Hippocampal formation (tissue), 2 donors: Measurements from ENCODE around the gene TSPAN9.
"Not testable (repeated sequence)": the region's sequence is repeated elsewhere in the genome, so short reads cannot be mapped to it uniquely, and the experiment has no call there.

Experiments
- DNase-seq, 2 donors: peaks; one replicate each; lab custom pipeline; 2025; lab: John Stamatoyannopoulos, UW

TSPAN9 gene

DNA sequence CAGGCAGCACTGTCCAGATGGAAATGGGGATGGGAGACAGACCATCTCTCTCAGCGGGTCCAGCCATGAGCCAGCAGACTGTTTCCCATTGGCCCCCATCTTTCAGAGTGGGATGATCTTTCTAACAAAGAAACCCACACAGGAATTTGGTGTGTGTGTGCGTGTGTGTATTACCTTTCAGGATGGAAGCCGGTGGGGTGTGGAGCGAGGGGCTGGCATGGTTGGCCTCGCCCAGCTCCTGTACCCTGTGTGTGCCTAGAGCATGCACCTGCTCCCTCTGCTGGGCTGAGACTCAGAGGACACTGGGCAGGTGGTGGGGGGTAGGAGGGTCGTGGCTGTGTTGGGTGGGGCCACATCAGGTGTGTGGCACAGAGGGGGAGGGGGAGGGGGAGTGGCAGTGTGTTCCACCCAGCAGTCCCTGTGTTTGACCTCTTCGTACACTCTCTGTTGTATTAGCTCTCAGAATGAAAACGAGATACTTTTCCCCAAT lies 33.0 kb upstream of the TSPAN9 start:
- no peak for DNase-seq

DNA sequence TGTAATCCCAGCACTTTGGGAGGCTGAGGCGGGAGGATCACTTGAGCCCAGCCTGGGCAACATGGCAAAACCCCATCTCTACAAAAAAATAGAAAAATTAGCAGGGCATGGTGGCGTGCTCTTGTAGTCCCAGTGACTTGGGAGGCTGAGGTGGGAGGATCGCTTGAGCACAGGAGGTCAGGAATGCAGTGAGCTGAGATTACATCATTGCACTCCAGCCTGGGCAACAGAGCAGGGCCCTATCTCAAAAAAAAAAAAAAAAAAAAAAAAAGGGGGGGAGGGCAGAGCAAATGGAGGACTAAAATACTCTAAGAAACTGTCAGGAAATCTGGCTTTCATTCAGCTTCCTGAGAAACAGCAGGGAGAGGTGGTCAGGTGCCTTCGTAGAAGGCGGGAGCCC lies 31.7 kb upstream of the TSPAN9 start:
- DNase-seq: no peak

GRCh38 chr12:3045989-3046388 lies 31.2 kb upstream of the TSPAN9 start:
- DNase-seq: no peak

- no peak for DNase-seq
These were observed 30.6 kb upstream of the TSPAN9 start for GRCh38 chr12:3046441-3047200.

DNA sequence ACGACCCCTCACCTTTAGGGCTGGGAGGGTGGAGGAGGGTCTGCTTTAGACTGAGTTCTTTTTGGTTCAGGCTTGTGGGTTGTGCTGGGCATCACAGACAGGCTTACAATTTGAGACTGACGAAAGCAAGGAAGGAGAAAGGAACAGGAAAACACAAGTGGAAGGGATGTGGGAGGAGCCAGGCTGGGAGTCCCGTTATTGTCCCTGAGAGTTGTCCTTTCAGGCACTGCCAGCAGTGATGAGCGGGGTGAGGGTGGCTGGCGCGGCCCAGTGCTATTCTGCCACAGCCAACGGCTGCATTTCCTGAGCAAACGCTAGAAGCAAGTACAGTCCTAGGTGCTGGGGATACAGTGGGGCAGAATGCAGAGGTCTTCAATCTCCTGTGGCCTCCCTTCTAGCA lies 29.2 kb upstream of the TSPAN9 start:
- no peak for DNase-seq

GRCh38 chr12:3048540-3048939 lies 28.6 kb upstream of the TSPAN9 start:
- DNase-seq: no peak

DNA sequence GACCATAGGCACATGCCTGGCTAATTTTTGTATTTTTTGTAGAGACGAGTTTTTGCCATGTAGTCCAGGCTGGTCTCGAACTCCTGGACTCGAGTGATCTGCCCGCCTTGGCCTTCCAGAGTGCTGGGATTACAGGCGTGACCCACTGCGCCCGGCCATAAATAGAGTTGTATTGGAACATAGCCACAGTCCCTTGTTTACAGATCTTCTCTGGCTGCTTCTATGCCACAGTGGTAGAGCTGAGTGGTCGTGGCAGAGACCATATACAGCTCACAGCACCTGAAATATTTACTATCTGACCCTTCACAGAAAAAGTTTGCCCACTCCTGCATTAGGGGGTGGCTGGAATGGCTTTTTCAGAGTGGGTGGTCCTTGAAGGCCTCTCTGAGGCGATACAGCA lies 28.0 kb upstream of the TSPAN9 start:
- DNase-seq: no peak

GRCh38 chr12:3049611-3050249 lies 27.4 kb upstream of the TSPAN9 start:
- no peak for DNase-seq

DNA sequence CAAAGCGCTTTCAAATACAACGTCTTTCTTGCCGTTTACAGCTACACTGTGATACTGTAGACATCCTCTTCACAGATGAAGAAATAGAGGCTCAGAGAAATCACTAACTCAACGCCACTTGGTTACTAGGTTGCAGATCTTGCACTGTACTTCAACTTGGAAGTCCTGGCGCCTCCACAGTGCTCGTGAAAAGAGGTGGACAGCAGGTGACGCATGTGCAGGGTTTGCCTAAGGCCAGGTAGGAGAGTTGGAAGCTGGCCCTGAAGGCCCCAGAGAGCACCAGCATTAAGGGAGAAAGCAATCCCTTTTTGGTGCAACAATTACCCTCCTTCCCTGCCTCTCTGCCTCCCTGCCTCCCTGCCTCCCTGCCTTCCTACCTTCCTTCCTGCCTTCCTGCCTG lies 22.8 kb upstream of the TSPAN9 start:
- DNase-seq: no peak

GRCh38 chr12:3055026-3055703 lies 22.0 kb upstream of the TSPAN9 start:
- DNase-seq: no peak

- no peak for DNase-seq
These were observed 21.3 kb upstream of the TSPAN9 start for GRCh38 chr12:3055704-3056467.

DNA sequence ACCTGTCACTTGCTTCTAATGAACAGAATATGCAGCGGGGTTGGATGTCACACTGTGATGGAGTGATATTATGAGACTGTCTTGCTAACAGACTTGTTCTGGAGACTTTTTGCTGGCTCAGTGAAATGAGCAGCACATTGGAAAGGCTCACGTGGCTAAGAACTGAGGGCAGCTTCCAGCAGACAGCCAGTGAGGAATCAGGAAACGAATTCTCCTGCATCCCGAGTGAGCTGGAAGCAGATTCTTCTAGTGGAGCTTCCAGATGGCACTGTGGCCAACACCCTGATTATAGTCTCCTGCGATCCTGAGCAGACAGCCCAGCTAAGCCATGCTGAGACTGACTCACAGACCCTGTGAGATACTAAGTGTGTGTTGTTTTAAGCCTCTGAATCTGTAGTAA lies 16.1 kb upstream of the TSPAN9 start:
- DNase-seq: no peak

- no peak for DNase-seq
These were observed 15.5 kb upstream of the TSPAN9 start for GRCh38 chr12:3061501-3062215.

DNA sequence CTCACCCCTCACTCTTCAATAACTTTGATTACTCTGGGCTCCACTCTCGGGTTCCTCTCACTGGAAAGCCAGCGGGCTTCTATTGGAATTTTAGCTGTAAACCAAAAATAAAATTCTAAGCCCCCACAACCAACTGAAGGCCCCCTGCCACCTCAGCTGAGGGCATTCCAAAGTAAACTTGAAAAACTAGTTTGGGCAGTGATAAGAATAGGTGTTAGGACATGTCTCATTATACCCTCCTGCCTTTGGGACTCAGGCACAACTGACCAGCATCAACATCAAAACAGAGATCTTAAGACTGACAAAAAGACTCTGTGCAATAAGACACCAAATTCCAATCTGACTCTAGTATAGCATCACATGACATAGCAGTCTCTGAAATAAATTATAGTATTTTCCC lies 11.9 kb upstream of the TSPAN9 start:
- DNase-seq: no peak

DNA sequence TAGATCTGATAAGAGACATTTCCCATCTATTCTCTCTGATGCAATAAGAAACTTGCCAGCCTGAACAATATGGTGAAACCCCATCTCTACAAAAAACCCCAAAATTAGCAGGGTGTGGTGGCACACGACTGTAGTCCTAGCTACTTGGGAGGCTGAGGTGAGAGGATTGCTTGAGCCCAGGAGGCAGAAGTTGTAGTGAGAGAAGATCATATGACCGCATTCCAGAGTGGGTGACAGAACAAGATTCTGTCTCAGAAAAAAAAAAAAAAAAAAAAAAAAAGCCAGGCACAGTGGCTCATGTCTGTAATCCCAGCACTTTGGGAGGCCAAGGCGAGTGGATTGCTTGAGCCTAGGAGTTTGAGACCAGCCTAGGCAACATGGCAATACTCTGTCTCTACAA lies 11.3 kb upstream of the TSPAN9 start:
- not testable (repeated sequence) for DNase-seq

DNA sequence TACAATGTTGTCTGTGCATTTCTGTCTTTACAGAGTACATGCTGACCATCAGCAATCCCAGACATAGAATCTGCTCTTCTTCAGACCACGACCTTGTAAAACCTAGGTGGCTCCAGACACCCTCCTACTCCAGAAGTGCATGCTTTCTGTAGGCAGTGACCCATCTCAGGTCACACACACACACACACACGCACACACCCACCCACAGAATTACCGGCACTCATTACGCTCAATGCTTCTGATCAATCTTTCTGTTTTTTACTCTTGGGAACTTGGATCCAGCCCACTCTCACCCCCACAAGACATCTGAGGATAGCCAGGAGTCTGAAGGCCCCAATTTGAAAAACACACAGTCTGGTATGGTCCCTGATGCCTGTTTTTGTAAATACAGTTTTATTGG lies 7.5 kb upstream of the TSPAN9 start:
- DNase-seq: no peak

DNA sequence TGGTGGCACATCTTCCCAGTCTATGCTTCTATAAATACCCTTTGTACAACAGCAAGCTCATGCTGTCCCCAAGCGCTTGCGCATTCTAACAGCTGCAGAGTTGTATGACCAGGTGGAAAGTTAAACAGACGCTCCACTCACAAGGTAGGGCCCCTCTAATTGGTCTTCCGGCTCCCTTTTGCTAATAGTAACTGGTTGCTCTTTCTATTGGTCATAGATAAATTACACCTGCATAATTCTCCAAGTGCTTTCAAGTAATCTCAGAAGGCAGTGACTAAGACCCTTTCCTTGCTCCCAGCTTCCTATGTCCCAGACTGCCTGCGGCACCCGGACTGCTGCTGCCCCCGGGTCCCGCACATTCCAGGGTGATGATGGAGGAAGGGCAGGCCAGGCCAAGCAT lies 6.1 kb upstream of the TSPAN9 start:
- DNase-seq: no peak

DNA sequence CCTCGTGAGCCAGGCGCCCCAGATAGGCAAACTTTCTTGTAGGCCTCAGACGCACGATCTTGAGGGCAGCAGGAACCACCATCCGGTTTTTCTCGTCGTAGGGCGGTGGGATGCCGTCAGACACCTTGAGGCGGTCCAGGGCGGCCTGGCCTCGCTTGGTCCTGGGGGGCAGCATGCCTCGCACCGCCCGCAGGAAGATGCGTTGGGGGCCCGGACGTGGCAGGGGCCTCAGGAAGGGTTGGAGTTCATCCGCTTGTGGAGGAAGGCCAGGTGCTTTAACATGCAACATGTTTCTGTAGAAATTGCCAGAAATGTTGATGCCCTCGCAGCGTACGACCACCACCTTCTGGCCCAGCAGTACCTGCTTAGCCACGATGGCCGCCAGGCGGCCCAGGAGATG lies 5.5 kb upstream of the TSPAN9 start:
- DNase-seq: no peak

GRCh38 chr12:3073438-3074250 lies 3.5 kb upstream of the TSPAN9 start:
- peak; percentile 37 to 73 for DNase-seq

GRCh38 chr12:3075315-3075714 lies 1.9 kb upstream of the TSPAN9 start:
- no peak for DNase-seq

DNA sequence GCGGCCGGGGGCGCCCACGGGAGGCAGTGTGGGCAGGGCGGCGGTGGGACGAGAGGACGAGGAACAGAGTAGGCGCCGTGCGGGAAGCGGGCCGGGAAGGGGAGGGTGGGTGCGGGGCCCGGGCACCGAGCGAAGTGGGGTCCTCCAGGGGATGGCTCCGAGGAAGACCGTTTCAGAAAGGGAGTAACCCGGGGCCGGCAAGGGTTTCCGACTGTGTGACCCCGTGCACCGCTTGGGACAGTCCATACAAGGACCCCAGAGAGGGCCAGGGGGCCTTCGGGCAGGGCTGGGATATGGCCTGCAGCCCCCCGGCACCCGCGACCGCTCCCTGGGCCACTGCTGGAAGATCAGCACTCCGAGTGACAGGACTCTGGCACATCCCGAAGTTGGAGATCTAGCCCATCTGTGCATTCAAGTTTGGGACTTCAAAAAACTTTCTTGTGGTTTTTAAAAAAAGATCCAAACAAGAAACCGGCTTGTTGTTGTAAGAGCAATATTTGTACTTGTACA lies 448 bp downstream of the TSPAN9 start:
- DNase-seq: no peak
